Measurements from ENCODE around the gene TMEM223. TPM values are rescaled to one million over a fixed set of nuclear protein-coding genes. Genes with fewer than 3 reads are reported as not detected.
"Not testable (repeated sequence)": the region's sequence is repeated elsewhere in the genome, so short reads cannot be mapped to it uniquely, and the experiment has no call there.

The TMEM223 gene
- 24.7 TPM for total RNA-seq

GRCh38 chr11:62791501-62792201 is at the start of gene TMEM223:
Gene TMEM223, minus strand, starts transcription at chr11:62792006. Its CDS starts 12 bp downstream, at chr11:62791994.
- DNase-seq, result peak; percentile 95

- peak; percentile 73 for DNase-seq
Observed at GRCh38 chr11:62840721-62841360, 49.0 kb upstream of the TMEM223 start.

GRCh38 chr11:62839050-62839945 is 47.5 kb upstream of the TMEM223 start, which contains the start of gene WDR74:
Gene WDR74, minus strand, starts transcription at chr11:62839590. Its CDS starts 20 bp downstream, at chr11:62839570.
- peak; percentile 98 for DNase-seq

- DNase-seq, result no peak
Observed at GRCh38 chr11:62835336-62835735, 43.5 kb upstream of the TMEM223 start.

- no peak for DNase-seq
Observed at GRCh38 chr11:62832336-62833234, 40.8 kb upstream of the TMEM223 start, which contains the start of gene TEX54. Gene TEX54, minus strand, starts transcription at chr11:62832841.

GRCh38 chr11:62831520-62832335 is 39.9 kb upstream of the TMEM223 start, which contains the start of gene STX5:
Gene STX5, minus strand, starts transcription at chr11:62832051. Its CDS starts 808 bp downstream, at chr11:62831243.
- peak; percentile 100 for DNase-seq

GRCh38 chr11:62830904-62831519 is 39.2 kb upstream of the TMEM223 start:
- DNase-seq, result no peak

GRCh38 chr11:62828130-62828529 is 36.3 kb upstream of the TMEM223 start:
- not testable (repeated sequence) for DNase-seq

- DNase-seq, result no peak
Observed at GRCh38 chr11:62823677-62824076, 31.9 kb upstream of the TMEM223 start.

- DNase-seq, result no peak
Observed at GRCh38 chr11:62817129-62817528, 25.3 kb upstream of the TMEM223 start.

GRCh38 chr11:62816557-62816956 is 24.8 kb upstream of the TMEM223 start:
- DNase-seq, result no peak

GRCh38 chr11:62811659-62812058 is 19.9 kb upstream of the TMEM223 start:
- no peak for DNase-seq

- DNase-seq, result no peak
Observed at GRCh38 chr11:62810748-62811147, 18.9 kb upstream of the TMEM223 start.

GRCh38 chr11:62806611-62807121 is 14.9 kb upstream of the TMEM223 start:
- peak; percentile 48 for DNase-seq

- DNase-seq, result peak; percentile 22
Observed at GRCh38 chr11:62805961-62806441, 14.2 kb upstream of the TMEM223 start.

- peak; percentile 98 for DNase-seq
Observed at GRCh38 chr11:62805076-62805892, 13.5 kb upstream of the TMEM223 start, which contains the start of gene NXF1. Gene NXF1, minus strand, starts transcription at chr11:62805440. Its CDS starts 84 bp downstream, at chr11:62805356.

GRCh38 chr11:62804310-62805075 is 12.7 kb upstream of the TMEM223 start:
- peak; percentile 38 for DNase-seq

GRCh38 chr11:62801071-62801470 is 9.3 kb upstream of the TMEM223 start:
- DNase-seq, result no peak
